GM13976 (cell line): ENCODE measurements around the gene ROR2.
A peak's percentile ranks its signal among the peaks of the same experiment; 100 is the strongest.

Source experiments
- DNase-seq: peaks from one replicate; pipeline ENCODE4 v3.0.0; 2012; ENCODE audit warnings: low spot score
- in situ Hi-C: fragments of 300-500 bp; cut with MboI; formaldehyde crosslinking; loops from one replicate; pipeline ENCODE4 v1.12.0; 2022; ENCODE audit warnings: low sequenced_read_pairs, mixed read lengths, inconsistent platforms; ENCODE audit not compliant: unreplicated experiment
- TF ChIP-seq, protein P1 (sequence below): IDR thresholded peaks from 2 replicates; pipeline ENCODE4 v1.5.1; 2012; ENCODE audit warnings: borderline replicate concordance, mild to moderate bottlenecking; ENCODE audit not compliant: insufficient read depth; ENCODE audit errors: extremely low read depth, missing control alignments, control extremely low read depth

ROR2 gene

DNA sequence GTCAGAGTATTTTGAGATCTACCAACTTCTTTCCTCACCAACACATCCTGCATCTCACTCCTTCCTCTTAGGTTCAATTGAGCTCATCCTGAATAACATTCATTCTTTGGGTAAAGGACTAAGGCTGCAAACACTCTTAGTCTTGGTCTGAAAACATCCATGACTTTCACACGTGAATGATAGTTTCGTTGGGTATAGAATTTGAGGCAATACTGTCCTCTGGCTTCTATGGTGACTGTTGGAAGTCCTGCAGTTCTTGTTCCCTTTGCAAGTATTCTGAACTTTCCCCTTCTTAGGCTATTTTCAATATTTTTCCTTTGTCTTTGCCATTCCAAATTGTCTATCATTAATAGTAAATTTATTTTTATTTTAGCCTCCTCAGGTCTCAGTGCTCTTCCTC, 185.4 kb downstream of the ROR2 start:
- TF ChIP-seq, protein P1, sequence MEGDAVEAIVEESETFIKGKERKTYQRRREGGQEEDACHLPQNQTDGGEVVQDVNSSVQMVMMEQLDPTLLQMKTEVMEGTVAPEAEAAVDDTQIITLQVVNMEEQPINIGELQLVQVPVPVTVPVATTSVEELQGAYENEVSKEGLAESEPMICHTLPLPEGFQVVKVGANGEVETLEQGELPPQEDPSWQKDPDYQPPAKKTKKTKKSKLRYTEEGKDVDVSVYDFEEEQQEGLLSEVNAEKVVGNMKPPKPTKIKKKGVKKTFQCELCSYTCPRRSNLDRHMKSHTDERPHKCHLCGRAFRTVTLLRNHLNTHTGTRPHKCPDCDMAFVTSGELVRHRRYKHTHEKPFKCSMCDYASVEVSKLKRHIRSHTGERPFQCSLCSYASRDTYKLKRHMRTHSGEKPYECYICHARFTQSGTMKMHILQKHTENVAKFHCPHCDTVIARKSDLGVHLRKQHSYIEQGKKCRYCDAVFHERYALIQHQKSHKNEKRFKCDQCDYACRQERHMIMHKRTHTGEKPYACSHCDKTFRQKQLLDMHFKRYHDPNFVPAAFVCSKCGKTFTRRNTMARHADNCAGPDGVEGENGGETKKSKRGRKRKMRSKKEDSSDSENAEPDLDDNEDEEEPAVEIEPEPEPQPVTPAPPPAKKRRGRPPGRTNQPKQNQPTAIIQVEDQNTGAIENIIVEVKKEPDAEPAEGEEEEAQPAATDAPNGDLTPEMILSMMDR = no peak
- in situ Hi-C loops = no loop called here
- DNase-seq = no peak

DNA sequence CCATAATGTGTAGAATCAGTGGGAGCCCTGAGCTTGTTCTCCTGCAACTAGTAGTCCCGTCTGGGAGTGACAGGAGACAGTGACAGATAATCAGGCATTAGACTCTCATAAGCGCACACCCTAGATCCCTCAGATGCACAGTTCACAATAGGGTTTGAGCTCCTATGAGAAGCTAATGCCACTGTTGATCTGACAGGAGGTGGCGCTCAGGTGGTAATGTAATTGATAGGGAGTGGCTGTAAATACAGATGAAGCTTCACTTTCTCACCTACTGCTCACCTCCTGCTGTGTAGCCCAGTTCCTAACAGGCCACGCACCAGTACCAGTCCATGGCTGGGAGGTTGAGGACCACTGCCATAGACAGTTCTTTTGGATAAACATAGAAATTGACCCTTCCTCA, 188.7 kb downstream of the ROR2 start:
- TF ChIP-seq, protein P1 = no peak
- in situ Hi-C loops = no loop called here

DNA sequence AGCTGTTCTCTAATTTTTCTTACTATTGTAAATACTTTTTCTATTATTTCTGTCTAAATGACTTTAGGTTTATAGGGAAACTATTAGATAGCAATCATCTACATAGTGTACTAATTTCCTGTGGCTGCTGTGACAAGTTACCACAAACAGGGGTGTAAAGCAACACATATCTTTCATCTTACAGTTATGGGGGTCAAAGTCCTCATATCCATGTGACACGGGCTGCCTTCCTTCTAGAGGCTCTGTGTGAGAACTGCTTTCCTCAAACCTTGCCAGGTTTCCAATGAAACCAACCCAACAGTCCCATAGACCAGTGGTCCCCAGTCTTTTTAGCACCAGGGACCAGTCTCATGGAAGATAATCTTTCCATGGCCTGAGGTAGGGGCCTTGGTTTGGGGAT, 189.1 kb downstream of the ROR2 start:
- in situ Hi-C loops = no loop called here
- TF ChIP-seq, protein P1 = no peak
- DNase-seq = no peak

More for the DNA sequence above, 188.7 kb downstream of the ROR2 start:
- DNase-seq = no peak

DNA sequence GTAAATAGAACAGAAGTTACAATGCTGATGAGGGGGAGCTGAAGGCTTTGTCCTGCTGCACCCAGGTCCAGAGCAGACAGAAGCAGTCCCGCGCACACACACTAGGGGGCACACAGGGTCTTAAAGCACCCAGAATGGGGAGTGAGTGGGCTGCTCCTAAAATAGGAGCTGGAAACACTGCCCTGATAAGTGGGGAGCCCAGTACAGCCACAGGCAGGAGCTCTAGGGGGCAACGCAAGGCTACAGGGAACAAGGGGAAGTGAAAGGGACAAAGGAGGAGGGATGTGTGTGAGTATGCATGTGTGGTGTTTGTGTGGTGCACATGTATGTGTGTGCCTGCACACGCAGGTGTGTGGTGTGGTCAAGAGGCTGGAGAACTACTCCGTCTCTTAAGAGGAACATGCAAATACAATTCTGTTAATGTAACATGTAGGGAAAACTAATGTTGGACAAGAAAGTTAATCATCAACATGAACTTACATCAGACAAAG, 191.5 kb downstream of the ROR2 start:
- TF ChIP-seq, protein P1 = peak; percentile 55
- in situ Hi-C loops = no loop called here
- DNase-seq = peak; percentile 70

DNA sequence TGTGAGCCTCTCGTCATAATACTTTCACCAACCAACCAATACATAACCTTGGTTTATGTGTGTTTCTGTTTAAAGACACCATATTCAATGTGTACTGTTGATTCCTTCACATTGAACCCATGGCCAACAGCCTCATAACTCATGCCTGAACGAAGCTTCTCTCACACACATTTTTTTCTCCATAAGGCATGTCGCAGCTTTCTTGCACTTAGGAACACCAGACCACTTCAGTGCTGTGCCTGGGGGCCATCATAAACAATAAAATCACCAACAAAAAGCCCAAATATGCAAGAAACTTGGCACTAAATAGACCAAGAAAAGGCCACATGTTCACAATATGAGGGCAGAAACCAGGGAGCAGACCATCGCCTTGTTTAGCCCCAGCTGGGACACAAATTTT, 192.2 kb downstream of the ROR2 start:
- DNase-seq = no peak
- in situ Hi-C loops = no loop called here
- TF ChIP-seq, protein P1 = no peak

DNA sequence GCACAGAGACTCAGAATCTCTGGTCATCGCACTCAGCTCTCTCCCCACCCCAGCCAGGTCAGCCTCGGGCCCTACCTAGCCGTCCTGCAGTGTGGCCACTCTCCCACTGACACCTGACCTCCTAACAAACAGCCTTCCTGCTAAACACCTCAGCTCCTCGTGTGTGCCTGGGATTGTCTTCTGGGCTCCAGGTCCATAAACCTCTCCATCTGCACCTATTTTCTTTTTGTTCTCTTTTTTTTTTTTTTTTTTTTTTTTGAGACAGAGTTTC, 193.6 kb downstream of the ROR2 start:
- in situ Hi-C loops = no loop called here
- TF ChIP-seq, protein P1 = no peak

More for the DNA sequence above, 193.6 kb downstream of the ROR2 start:
- DNase-seq = no peak
